ENCODE results near the gene FAM162A. TPM values are rescaled to one million over a fixed set of nuclear protein-coding genes. Genes with fewer than 3 reads are reported as not detected.
"Not testable (repeated sequence)": the region's sequence is repeated elsewhere in the genome, so short reads cannot be mapped to it uniquely, and the experiment has no call there.

The FAM162A gene
- 36.1 TPM for total RNA-seq

- DNase-seq (ENCODE audit: low spot score) (peak; percentile 95), ATAC-seq (peak; percentile 99)
- intact Hi-C loops (cut with DNase I) = loop anchor here (5.0 kb wide), 1 partner anchor 298 kb away; the partner anchor contains the start of gene PARP14
These were observed at the start of gene FAM162A for GRCh38 chr3:122383771-122384697. Gene FAM162A, plus strand, starts transcription at chr3:122384182. Its CDS starts 84 bp downstream, at chr3:122384266.

GRCh38 chr3:122342803-122343202, 41.2 kb upstream of the FAM162A start:
- no peak for ATAC-seq
- intact Hi-C loops (cut with DNase I) = no loop called here
- DNase-seq (ENCODE audit: low spot score) = no peak

GRCh38 chr3:122343654-122344053, 40.3 kb upstream of the FAM162A start:
- no peak for ATAC-seq
- intact Hi-C loops (cut with DNase I) = no loop called here
- DNase-seq (ENCODE audit: low spot score) = no peak

- DNase-seq (ENCODE audit: low spot score) = no peak
- intact Hi-C loops (cut with DNase I) = no loop called here
These were observed 34.8 kb upstream of the FAM162A start for GRCh38 chr3:122349171-122349570.

GRCh38 chr3:122350814-122351418, 33.1 kb upstream of the FAM162A start:
- intact Hi-C loops (cut with DNase I) = no loop called here
- ATAC-seq = no peak
- DNase-seq (ENCODE audit: low spot score) = no peak

More at GRCh38 chr3:122349171-122349570, 34.8 kb upstream of the FAM162A start:
- ATAC-seq = no peak

GRCh38 chr3:122351612-122352011, 32.4 kb upstream of the FAM162A start:
- intact Hi-C loops (cut with DNase I) = no loop called here
- ATAC-seq = no peak
- no peak for DNase-seq (ENCODE audit: low spot score)

GRCh38 chr3:122353215-122353614, 30.8 kb upstream of the FAM162A start:
- DNase-seq (ENCODE audit: low spot score) (no peak), ATAC-seq (no peak)
- intact Hi-C loops (cut with DNase I) = no loop called here

- ATAC-seq = no peak
- intact Hi-C loops (cut with DNase I) = no loop called here
- no peak for DNase-seq (ENCODE audit: low spot score)
These were observed 30.0 kb upstream of the FAM162A start for GRCh38 chr3:122353893-122354401.

- DNase-seq (ENCODE audit: low spot score) = no peak
- no peak for ATAC-seq
- intact Hi-C loops (cut with DNase I) = no loop called here
These were observed 28.4 kb upstream of the FAM162A start for GRCh38 chr3:122355612-122356011.

- ATAC-seq (no peak), DNase-seq (ENCODE audit: low spot score) (no peak)
- intact Hi-C loops (cut with DNase I) = no loop called here
These were observed 27.6 kb upstream of the FAM162A start for GRCh38 chr3:122356402-122356801.

- ATAC-seq (no peak), DNase-seq (ENCODE audit: low spot score) (no peak)
- intact Hi-C loops (cut with DNase I) = no loop called here
These were observed 25.9 kb upstream of the FAM162A start for GRCh38 chr3:122357828-122358702.

- ATAC-seq (no peak), DNase-seq (ENCODE audit: low spot score) (no peak)
- intact Hi-C loops (cut with DNase I) = no loop called here
These were observed 25.3 kb upstream of the FAM162A start for GRCh38 chr3:122358703-122359032.

GRCh38 chr3:122362026-122362425, 22.0 kb upstream of the FAM162A start:
- no peak for ATAC-seq

GRCh38 chr3:122364490-122364889, 19.5 kb upstream of the FAM162A start:
- DNase-seq (ENCODE audit: low spot score) (no peak), ATAC-seq (no peak)
- intact Hi-C loops (cut with DNase I) = no loop called here

More at GRCh38 chr3:122362026-122362425, 22.0 kb upstream of the FAM162A start:
- intact Hi-C loops (cut with DNase I) = no loop called here
- no peak for DNase-seq (ENCODE audit: low spot score)

GRCh38 chr3:122365073-122365472, 18.9 kb upstream of the FAM162A start:
- ATAC-seq (no peak), DNase-seq (ENCODE audit: low spot score) (no peak)
- intact Hi-C loops (cut with DNase I) = no loop called here

- intact Hi-C loops (cut with DNase I); ATAC-seq; DNase-seq (ENCODE audit: low spot score): not testable (repeated sequence)
These were observed 18.2 kb upstream of the FAM162A start for GRCh38 chr3:122365582-122366378.

- DNase-seq (ENCODE audit: low spot score) (no peak), ATAC-seq (no peak)
- intact Hi-C loops (cut with DNase I) = no loop called here
These were observed 17.6 kb upstream of the FAM162A start for GRCh38 chr3:122366379-122366749.

GRCh38 chr3:122374034-122374433, 9.9 kb upstream of the FAM162A start:
- intact Hi-C loops (cut with DNase I) = no loop called here
- DNase-seq (ENCODE audit: low spot score) = no peak
- no peak for ATAC-seq
